Stimulated activated CD4-positive, alpha-beta T cell treated with anti-CD3 and anti-CD28 coated beads, Interleukin-4, amount 100 ng/mL, for 24 hours (primary cell): ENCODE data around the gene C1D.
"Not testable (repeated sequence)": the region's sequence is repeated elsewhere in the genome, so short reads cannot be mapped to it uniquely, and the experiment has no call there.

Experiments used
- DNase-seq: peaks from one replicate; pipeline ENCODE4 v3.0.0-alpha.2; 2020

Gene C1D

DNA sequence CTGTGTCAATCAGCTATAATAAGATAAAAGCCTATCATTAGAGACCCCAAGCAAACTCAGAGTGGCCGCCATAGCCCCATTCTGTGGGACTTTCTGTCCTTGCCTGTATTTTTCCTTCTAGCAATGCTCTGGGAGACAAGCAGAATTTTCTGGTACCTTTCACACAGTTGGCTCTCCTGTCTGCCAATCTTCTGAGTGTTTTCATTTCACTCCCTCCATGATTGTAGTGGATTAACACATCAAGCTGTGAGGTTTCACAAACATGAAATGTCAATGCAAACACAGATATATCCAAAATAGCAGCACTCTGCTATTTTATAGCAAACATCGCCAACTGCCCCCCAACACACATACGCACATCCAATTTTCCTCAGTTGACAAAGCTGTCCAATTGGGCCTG is 64.9 kb downstream of the C1D start:
- DNase-seq: no peak

DNA sequence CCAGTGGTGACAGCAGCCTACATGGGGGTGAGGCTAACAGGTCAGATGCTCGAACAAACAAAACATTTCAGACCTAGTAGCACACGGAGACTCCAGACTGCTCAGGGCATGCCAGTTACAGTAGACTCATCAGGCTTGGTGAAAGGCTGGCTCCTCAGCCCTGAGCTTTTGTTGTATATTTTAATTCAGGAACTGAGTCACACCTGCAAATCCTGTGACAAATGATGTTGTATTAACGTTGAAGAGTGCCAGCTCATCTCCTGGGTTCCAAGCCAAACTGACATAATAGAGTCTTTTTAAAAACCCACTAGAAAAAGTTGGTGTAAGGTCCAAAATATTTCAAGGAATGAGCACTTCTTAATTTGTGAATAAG is 65.3 kb downstream of the C1D start:
- DNase-seq: no peak

DNA sequence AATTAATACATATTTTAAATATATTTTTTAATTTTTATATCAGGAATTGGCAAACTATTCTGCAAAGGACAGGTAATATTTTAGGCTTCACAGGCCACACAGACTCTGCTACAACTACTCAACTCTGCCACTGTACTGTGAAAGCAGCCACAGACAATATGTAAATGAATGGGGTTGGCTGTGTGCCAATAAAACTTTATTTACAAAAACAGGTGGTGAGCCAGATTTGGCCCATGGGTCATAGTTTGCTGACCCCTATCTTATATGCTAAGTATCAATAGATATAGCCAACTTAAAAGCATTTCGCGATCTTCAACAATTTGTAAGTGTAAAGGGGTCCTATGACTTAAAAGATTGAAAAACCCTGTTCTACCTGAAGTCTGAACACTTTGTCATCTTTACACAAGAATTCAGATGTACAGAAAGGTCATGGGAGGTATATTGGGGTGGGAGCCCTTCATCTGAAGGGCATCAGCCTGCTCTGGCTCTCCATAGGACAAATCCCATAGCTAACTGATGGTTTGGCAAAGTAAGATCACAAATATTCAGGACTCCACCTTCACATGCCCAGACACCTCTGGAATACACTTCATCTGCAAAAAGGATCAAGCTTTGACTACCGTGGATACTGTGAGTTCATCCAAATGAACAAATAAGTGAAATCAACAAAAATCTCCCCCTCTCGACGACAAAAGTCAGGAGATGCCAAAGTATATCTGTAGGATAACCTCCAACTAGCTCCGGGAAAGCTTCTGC is 65.9 kb downstream of the C1D start:
- no peak for DNase-seq

- DNase-seq: no peak
These were observed 68.1 kb downstream of the C1D start for GRCh38 chr2:67994716-67995115.

- DNase-seq: not testable (repeated sequence)
These were observed 68.7 kb downstream of the C1D start for GRCh38 chr2:67994069-67994468.

GRCh38 chr2:67993329-67993728 is 69.5 kb downstream of the C1D start:
- DNase-seq: no peak

DNA sequence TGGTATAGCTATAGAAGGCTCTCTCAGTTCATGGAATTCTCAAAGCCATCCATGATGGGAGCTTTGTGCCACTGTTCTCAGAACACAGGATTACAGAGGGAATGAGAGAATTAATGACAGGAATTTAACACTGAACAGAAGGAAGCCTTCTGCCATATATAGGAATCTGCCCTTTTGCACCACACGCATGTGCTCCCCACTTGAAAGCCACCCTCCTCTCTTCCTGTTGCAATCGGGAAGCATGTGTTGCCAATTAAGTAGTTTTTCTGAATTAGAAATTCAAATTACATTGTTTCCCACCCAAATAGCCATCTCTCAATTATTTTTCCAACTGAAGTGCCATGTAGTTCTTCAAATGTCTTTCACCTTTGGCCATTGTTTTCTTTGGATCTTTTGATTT is 71.3 kb downstream of the C1D start:
- DNase-seq: no peak
